BLaER1 (cell line): ENCODE data around the gene RAB37.

Experiments
- H3K27ac ChIP-seq: shearing (Covaris generic); formaldehyde crosslinking; 2 replicates; pipeline ENCODE4 v1.8.1; 2022
- H3K27me3 ChIP-seq: shearing (Covaris generic); formaldehyde crosslinking; 2 replicates; pipeline ENCODE4 v1.8.1; 2022
- H3K36me3 ChIP-seq: shearing (Covaris generic); formaldehyde crosslinking; 2 replicates; pipeline ENCODE4 v1.8.1; 2022
- H3K4me1 ChIP-seq: shearing (Covaris generic); formaldehyde crosslinking; 2 replicates; pipeline ENCODE4 v1.8.1; 2022
- H3K4me2 ChIP-seq: shearing (Covaris generic); formaldehyde crosslinking; 2 replicates; pipeline ENCODE4 v1.8.1; 2022
- H3K4me3 ChIP-seq: shearing (Covaris generic); formaldehyde crosslinking; 2 replicates; pipeline ENCODE4 v1.8.1; 2022
- H3K9ac ChIP-seq: shearing (Covaris generic); formaldehyde crosslinking; 2 replicates; pipeline ENCODE4 v1.8.1; 2022
- H3K9me3 ChIP-seq: shearing (Covaris generic); formaldehyde crosslinking; 2 replicates; pipeline ENCODE4 v1.8.1; 2022
- H4K20me1 ChIP-seq: shearing (Covaris generic); formaldehyde crosslinking; 2 replicates; pipeline ENCODE4 v1.8.1; 2022
- Cebpa-rat ChIP-seq: shearing (Covaris generic); IDR thresholded peaks from 2 replicates; pipeline ENCODE4 v1.8.1; 2022

The RAB37 gene

DNA sequence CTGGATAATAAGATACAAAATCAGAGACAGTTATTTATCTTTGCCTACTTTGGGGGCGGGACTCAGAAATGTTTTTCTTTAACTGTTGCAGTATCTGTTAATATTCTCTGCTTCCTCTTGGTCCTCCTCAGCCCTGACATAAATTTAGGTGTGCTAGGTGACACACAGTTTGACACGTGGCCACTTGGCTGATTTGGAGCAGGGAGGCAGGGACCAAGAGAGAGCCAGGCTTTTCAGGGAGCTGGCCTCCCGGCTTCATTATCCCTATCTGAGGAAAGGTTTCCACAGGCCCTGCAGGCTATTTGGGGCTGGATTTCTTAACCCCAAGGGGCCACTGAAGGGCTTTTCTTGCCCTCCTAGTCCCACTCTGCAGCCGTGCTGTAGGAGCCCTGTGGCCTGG lies 59.2 kb downstream of the RAB37 start:
- H3K4me2 ChIP-seq, result no peak overlapping the region
- peaks cover 10% of the 10 kb centered on the region; the same call in 1 of the 2 replicates for H4K20me1 ChIP-seq
- H3K36me3 ChIP-seq, result peaks cover 75% of the 10 kb centered on the region
- TF ChIP-seq Cebpa-rat, result no peak
- H3K9ac ChIP-seq, result no peak overlapping the region
- no peaks in the 10 kb centered on the region for H3K27me3 ChIP-seq
- H3K9me3 ChIP-seq, result no peaks in the 10 kb centered on the region
- no peak overlapping the region for H3K27ac ChIP-seq
- peaks cover 20% of the 10 kb centered on the region for H3K4me1 ChIP-seq
- no peak overlapping the region for H3K4me3 ChIP-seq

- H3K9me3 ChIP-seq, result no peaks in the 10 kb centered on the region
- H3K27me3 ChIP-seq, result no peaks in the 10 kb centered on the region
- no peak overlapping the region for H3K27ac ChIP-seq
- H4K20me1 ChIP-seq, result peaks cover 10% of the 10 kb centered on the region; the same call in 1 of the 2 replicates
- TF ChIP-seq Cebpa-rat, result no peak
- peak overlapping the region; percentile 36 for H3K4me2 ChIP-seq
- H3K4me1 ChIP-seq, result peaks cover 14% of the 10 kb centered on the region
- H3K4me3 ChIP-seq, result no peak overlapping the region
- H3K36me3 ChIP-seq, result peaks cover 80% of the 10 kb centered on the region
- no peak overlapping the region for H3K9ac ChIP-seq
Observed at GRCh38 chr17:74796866-74797265, 59.8 kb downstream of the RAB37 start.
